Measurements from ENCODE around the gene ALKBH6. TPM values are rescaled to one million over a fixed set of nuclear protein-coding genes. Genes with fewer than 3 reads are reported as not detected.
A peak's percentile ranks its signal among the peaks of the same experiment; 100 is the strongest.

The ALKBH6 gene
- total and polyA plus RNA-seq, 2 of the 13 experiments (the other 11 are each of a cell fraction or from before 2014, with no cell fraction given), result 13.7 to 18.1 TPM

DNA sequence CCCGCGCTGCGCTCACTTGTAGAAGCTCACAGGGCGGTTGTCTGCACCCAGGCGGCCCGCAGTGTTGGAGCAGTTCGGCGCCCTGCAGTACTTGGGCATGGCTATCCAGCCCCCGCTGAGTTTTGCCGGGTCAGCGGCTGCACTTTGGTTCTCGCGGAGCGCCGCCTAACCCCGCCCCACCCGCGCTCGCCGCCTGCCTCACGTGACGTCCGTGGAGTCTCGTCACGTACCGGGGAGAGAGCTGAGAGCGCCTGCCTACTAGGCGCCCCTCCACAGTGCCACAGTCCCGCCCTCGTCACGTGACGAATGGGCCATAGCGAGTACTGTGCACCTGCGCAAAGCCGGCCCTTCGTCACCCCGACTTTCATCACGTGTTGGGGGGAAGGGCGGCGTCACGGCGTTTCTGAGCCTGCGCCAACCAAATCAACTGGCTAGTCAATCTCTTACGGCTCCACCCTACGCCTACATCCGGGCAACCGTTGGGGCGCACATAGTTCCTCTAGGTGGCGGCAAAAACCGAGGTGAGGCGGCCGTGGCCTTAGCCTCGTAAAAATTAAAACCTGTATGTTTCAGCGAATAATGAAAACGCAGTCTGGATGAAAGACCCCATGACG lies 40.2 kb upstream of the ALKBH6 start, which contains the start of gene THAP8 (continued):
- TF ChIP-seq, protein P1, sequence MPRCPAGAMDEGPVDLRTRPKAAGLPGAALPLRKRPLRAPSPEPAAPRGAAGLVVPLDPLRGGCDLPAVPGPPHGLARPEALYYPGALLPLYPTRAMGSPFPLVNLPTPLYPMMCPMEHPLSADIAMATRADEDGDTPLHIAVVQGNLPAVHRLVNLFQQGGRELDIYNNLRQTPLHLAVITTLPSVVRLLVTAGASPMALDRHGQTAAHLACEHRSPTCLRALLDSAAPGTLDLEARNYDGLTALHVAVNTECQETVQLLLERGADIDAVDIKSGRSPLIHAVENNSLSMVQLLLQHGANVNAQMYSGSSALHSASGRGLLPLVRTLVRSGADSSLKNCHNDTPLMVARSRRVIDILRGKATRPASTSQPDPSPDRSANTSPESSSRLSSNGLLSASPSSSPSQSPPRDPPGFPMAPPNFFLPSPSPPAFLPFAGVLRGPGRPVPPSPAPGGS (CRISPR knock-in tag; IDR thresholded peaks at IDR 0.05), result peak; percentile 88; the same call in 1 of the 2 replicates
- TF ChIP-seq PHF20 (CRISPR knock-in tag; IDR thresholded peaks at IDR 0.05), result peak; percentile 59; the same call in 1 of the 2 replicates
- TF ChIP-seq, protein P2, sequence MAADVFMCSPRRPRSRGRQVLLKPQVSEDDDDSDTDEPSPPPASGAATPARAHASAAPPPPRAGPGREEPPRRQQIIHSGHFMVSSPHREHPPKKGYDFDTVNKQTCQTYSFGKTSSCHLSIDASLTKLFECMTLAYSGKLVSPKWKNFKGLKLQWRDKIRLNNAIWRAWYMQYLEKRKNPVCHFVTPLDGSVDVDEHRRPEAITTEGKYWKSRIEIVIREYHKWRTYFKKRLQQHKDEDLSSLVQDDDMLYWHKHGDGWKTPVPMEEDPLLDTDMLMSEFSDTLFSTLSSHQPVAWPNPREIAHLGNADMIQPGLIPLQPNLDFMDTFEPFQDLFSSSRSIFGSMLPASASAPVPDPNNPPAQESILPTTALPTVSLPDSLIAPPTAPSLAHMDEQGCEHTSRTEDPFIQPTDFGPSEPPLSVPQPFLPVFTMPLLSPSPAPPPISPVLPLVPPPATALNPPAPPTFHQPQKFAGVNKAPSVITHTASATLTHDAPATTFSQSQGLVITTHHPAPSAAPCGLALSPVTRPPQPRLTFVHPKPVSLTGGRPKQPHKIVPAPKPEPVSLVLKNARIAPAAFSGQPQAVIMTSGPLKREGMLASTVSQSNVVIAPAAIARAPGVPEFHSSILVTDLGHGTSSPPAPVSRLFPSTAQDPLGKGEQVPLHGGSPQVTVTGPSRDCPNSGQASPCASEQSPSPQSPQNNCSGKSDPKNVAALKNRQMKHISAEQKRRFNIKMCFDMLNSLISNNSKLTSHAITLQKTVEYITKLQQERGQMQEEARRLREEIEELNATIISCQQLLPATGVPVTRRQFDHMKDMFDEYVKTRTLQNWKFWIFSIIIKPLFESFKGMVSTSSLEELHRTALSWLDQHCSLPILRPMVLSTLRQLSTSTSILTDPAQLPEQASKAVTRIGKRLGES (CRISPR knock-in tag; IDR thresholded peaks at IDR 0.05; ENCODE audit: borderline replicate concordance), result no peak
- TF ChIP-seq, protein P3, sequence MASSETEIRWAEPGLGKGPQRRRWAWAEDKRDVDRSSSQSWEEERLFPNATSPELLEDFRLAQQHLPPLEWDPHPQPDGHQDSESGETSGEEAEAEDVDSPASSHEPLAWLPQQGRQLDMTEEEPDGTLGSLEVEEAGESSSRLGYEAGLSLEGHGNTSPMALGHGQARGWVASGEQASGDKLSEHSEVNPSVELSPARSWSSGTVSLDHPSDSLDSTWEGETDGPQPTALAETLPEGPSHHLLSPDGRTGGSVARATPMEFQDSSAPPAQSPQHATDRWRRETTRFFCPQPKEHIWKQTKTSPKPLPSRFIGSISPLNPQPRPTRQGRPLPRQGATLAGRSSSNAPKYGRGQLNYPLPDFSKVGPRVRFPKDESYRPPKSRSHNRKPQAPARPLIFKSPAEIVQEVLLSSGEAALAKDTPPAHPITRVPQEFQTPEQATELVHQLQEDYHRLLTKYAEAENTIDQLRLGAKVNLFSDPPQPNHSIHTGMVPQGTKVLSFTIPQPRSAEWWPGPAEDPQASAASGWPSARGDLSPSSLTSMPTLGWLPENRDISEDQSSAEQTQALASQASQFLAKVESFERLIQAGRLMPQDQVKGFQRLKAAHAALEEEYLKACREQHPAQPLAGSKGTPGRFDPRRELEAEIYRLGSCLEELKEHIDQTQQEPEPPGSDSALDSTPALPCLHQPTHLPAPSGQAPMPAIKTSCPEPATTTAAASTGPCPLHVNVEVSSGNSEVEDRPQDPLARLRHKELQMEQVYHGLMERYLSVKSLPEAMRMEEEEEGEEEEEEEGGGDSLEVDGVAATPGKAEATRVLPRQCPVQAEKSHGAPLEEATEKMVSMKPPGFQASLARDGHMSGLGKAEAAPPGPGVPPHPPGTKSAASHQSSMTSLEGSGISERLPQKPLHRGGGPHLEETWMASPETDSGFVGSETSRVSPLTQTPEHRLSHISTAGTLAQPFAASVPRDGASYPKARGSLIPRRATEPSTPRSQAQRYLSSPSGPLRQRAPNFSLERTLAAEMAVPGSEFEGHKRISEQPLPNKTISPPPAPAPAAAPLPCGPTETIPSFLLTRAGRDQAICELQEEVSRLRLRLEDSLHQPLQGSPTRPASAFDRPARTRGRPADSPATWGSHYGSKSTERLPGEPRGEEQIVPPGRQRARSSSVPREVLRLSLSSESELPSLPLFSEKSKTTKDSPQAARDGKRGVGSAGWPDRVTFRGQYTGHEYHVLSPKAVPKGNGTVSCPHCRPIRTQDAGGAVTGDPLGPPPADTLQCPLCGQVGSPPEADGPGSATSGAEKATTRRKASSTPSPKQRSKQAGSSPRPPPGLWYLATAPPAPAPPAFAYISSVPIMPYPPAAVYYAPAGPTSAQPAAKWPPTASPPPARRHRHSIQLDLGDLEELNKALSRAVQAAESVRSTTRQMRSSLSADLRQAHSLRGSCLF (CRISPR knock-in tag; IDR thresholded peaks at IDR 0.05; ENCODE audit: borderline replicate concordance), result peak; percentile 26; the same call in 1 of the 2 replicates
- no peak for TF ChIP-seq THYN1 (CRISPR knock-in tag; IDR thresholded peaks at IDR 0.05; ENCODE audit: borderline replicate concordance, low read depth)
- TF ChIP-seq ZNF713 (CRISPR knock-in tag; IDR thresholded peaks at IDR 0.05), result no peak
- TF ChIP-seq, protein P4, sequence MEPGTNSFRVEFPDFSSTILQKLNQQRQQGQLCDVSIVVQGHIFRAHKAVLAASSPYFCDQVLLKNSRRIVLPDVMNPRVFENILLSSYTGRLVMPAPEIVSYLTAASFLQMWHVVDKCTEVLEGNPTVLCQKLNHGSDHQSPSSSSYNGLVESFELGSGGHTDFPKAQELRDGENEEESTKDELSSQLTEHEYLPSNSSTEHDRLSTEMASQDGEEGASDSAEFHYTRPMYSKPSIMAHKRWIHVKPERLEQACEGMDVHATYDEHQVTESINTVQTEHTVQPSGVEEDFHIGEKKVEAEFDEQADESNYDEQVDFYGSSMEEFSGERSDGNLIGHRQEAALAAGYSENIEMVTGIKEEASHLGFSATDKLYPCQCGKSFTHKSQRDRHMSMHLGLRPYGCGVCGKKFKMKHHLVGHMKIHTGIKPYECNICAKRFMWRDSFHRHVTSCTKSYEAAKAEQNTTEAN (CRISPR knock-in tag; conservative IDR thresholded peaks at IDR 0.05), result 0 out of 2 replicates have a peak, but pooled peaks have one; percentile 68
- TF ChIP-seq, protein P5, sequence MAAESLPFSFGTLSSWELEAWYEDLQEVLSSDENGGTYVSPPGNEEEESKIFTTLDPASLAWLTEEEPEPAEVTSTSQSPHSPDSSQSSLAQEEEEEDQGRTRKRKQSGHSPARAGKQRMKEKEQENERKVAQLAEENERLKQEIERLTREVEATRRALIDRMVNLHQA (CRISPR knock-in tag; IDR thresholded peaks at IDR 0.05), result no peak
- peak; percentile 82 for TF ChIP-seq POLR2G (IDR thresholded peaks at IDR 0.05; ENCODE audit: low read depth, low read length)
- peak; percentile 93; the same call in 1 of the 2 replicates for TF ChIP-seq ZNF333 (CRISPR knock-in tag; IDR thresholded peaks at IDR 0.05; ENCODE audit: borderline replicate concordance)
- peak; percentile 97 for TF ChIP-seq TBX2 (CRISPR knock-in tag; IDR thresholded peaks at IDR 0.05; ENCODE audit: borderline replicate concordance)
- peak; percentile 71; the same call in 1 of the 2 replicates for TF ChIP-seq FOXO1 (CRISPR knock-in tag; IDR thresholded peaks at IDR 0.05)
- peak; percentile 76 for TF ChIP-seq RXRA (CRISPR knock-in tag; IDR thresholded peaks at IDR 0.05)
- TF ChIP-seq ZNF563 (CRISPR knock-in tag; IDR thresholded peaks at IDR 0.05), result no peak
- TF ChIP-seq ZSCAN25 (CRISPR knock-in tag; IDR thresholded peaks at IDR 0.05), result peak; percentile 44; the same call in 1 of the 2 replicates
- TF ChIP-seq SAP130 (CRISPR knock-in tag; IDR thresholded peaks at IDR 0.05; ENCODE audit: low read depth), result peak; percentile 71
- TF ChIP-seq SIN3B (IDR thresholded peaks at IDR 0.05; ENCODE audit: low read length), result no peak

Measured in HepG2 (cell line).